SK-N-SH (cell line): Measurements from ENCODE around the gene TM4SF4. TPM values are rescaled to one million over a fixed set of nuclear protein-coding genes. Genes with fewer than 3 reads are reported as not detected.
A peak's percentile ranks its signal among the peaks of the same experiment; 100 is the strongest.

Source experiments
- CTCF ChIA-PET: fragments of 300-600, 350-600 bp; formaldehyde crosslinking; extraction: SDS; loops from one replicate; lab custom pipeline; 2021; lab: Yijun Ruan, JAX
- POLR2A ChIA-PET: fragments of 350-600 bp; sonication (Branson Sonifier 250); formaldehyde crosslinking; extraction: SDS; loops from one replicate; lab custom pipeline; 2020; ENCODE audit warnings: antibody characterized with exemption, inconsistent platforms; lab: Yijun Ruan, JAX
- DNase-seq: peaks from one replicate; pipeline ENCODE4 v3.0.0; 2012
- H2AFZ ChIP-seq: fragments of 200-600 bp; sonication (generic); 2 replicates; pipeline ENCODE4 v1.8.1; 2016; ENCODE audit warnings: antibody characterized with exemption, mild to moderate bottlenecking, low read depth
- H3F3A ChIP-seq: fragments of 200-600 bp; sonication (generic); replicated peaks from 2 replicates; pipeline ENCODE3; 2016; ENCODE audit warnings: antibody characterized with exemption, mild to moderate bottlenecking; ENCODE audit not compliant: insufficient read depth
- H3K27ac ChIP-seq, 2 experiments: fragments of 200-500 bp in 1 of 2; fragments of 200-600 bp in 1 of 2; sonication (Bioruptor generic) in 1 of 2; sonication (generic), shearing (Covaris generic) in 1 of 2; 2 replicates each; pipeline versions ENCODE4 v1.5.1 to v1.6.1; 2014 to 2016; ENCODE audit warnings: low read depth in 2 of 2, inconsistent platforms in 1 of 2, low read length in 1 of 2, mild to moderate bottlenecking in 1 of 2, mixed read lengths in 1 of 2
- H3K27me3 ChIP-seq: fragments of 200-600 bp; sonication (generic), shearing (Covaris generic); 2 replicates; pipeline ENCODE4 v1.6.1; 2016; ENCODE audit warnings: mixed run types; ENCODE audit not compliant: insufficient read depth
- H3K36me3 ChIP-seq, 2 experiments: fragments of 200-500 bp in 1 of 2; fragments of 200-600 bp in 1 of 2; sonication (Bioruptor generic) in 1 of 2; sonication (generic) in 1 of 2; replicated peaks in 1 of 2; 2 replicates each; pipeline versions ENCODE3 to v1.5.1; 2014 to 2016; ENCODE audit warnings: low read length in 1 of 2, mild to moderate bottlenecking in 1 of 2; ENCODE audit not compliant: insufficient read depth in 2 of 2, control insufficient read depth in 1 of 2
- H3K4me1 ChIP-seq, 2 experiments: fragments of 200-500 bp in 1 of 2; fragments of 200-600 bp in 1 of 2; sonication (Bioruptor generic) in 1 of 2; sonication (generic), shearing (Covaris generic) in 1 of 2; 2 replicates each; pipeline versions ENCODE4 v1.5.1 to v1.6.1; 2014 to 2016; ENCODE audit warnings: low read depth in 1 of 2, low read length in 1 of 2, mixed run types in 1 of 2; ENCODE audit not compliant: insufficient read depth in 2 of 2, control insufficient read depth in 1 of 2
- H3K4me2 ChIP-seq: fragments of 200-600 bp; sonication (generic), shearing (Covaris generic); 2 replicates; pipeline ENCODE4 v1.6.1; 2017; ENCODE audit warnings: mixed run types
- H3K4me3 ChIP-seq, 2 experiments: fragments of 200-500 bp in 1 of 2; fragments of 200-600 bp in 1 of 2; sonication (Bioruptor generic) in 1 of 2; sonication (generic), shearing (Covaris generic) in 1 of 2; 2 replicates each; pipeline versions ENCODE4 v1.5.1 to v1.8.1; 2014 to 2016; ENCODE audit warnings: low read depth in 2 of 2, inconsistent platforms in 1 of 2, low read length in 1 of 2, mild to moderate bottlenecking in 1 of 2, mixed read lengths in 1 of 2, moderate library complexity in 1 of 2
- H3K79me2 ChIP-seq: fragments of 200-600 bp; sonication (generic); 2 replicates; pipeline ENCODE4 v1.8.1; 2017; ENCODE audit warnings: mild to moderate bottlenecking; ENCODE audit not compliant: insufficient read depth
- H3K9ac ChIP-seq: fragments of 200-600 bp; sonication (generic); 2 replicates; pipeline ENCODE4 v1.6.1; 2017; ENCODE audit warnings: mixed run types
- H3K9me2 ChIP-seq: fragments of 200-600 bp; sonication (generic); 2 replicates; pipeline ENCODE4 v1.6.1; 2017; ENCODE audit warnings: mixed run types
- H3K9me3 ChIP-seq: fragments of 200-600 bp; sonication (generic); 2 replicates; pipeline ENCODE4 v1.6.1; 2017; ENCODE audit warnings: mixed run types, mild to moderate bottlenecking, moderate library complexity
- H4K20me1 ChIP-seq: fragments of 200-600 bp; sonication (generic); 2 replicates; pipeline ENCODE4 v1.6.1; 2017; ENCODE audit warnings: mild to moderate bottlenecking, mixed run types; ENCODE audit not compliant: insufficient read depth
- CHD2 ChIP-seq: fragments of 150-350 bp; IDR thresholded peaks from 2 replicates; pipeline ENCODE4 v1.6.1; 2018; ENCODE audit warnings: low read length; ENCODE audit not compliant: partially characterized antibody
- EZH2phosphoT487 ChIP-seq: fragments of 200-600 bp; sonication (generic); IDR thresholded peaks from 2 replicates; pipeline ENCODE4 v1.6.1; 2017; ENCODE audit warnings: low read depth, mixed run types, mild to moderate bottlenecking, antibody characterized with exemption, moderate library complexity, borderline replicate concordance
- GATA2 ChIP-seq: sonication (generic); formaldehyde crosslinking; IDR thresholded peaks from 2 replicates; pipeline ENCODE4 v1.5.0; 2020; ENCODE audit warnings: mild to moderate bottlenecking, missing genetic modification reagents
- NFIC ChIP-seq: IDR thresholded peaks from 2 replicates; pipeline ENCODE4 v1.4.0; 2012; ENCODE audit warnings: borderline replicate concordance
- WGBS: methylation state at CpG from one replicate; pipeline ENCODE4 v1.1.6; 2017; ENCODE audit warnings: low lambda C conversion rate; 5-methylcytosine and 5-hydroxymethylcytosine counted together
- polyA plus RNA-seq, 3 experiments: library from polyadenylated mRNA; depleted of rRNA; stranded (reverse); fragments of >200 nt; gene quantifications; 2 replicates each; pipeline ENCODE4 v1.2.3, GENCODE V29; 2012
- TF ChIP-seq, protein P1 (sequence below): fragments of 200-600 bp; sonication (generic); IDR thresholded peaks from 2 replicates; pipeline ENCODE4 v1.6.1; 2017; ENCODE audit warnings: antibody characterized with exemption, mild to moderate bottlenecking, moderate library complexity
- TF ChIP-seq, protein P2 (sequence below): IDR thresholded peaks from 2 replicates; pipeline ENCODE4 v1.4.0; 2012; ENCODE audit warnings: low read depth
- TF ChIP-seq, protein P3 (sequence below): IDR thresholded peaks from 2 replicates; pipeline ENCODE4 v1.4.0; 2012; ENCODE audit warnings: low read depth, borderline replicate concordance

TM4SF4 gene
- polyA plus RNA-seq, 1 of the 3 experiments (the other 2 are of a cell fraction) = 0.08 TPM

GRCh38 chr3:149480326-149481017 is 6.0 kb downstream of the TM4SF4 start (continued):
- TF ChIP-seq, protein P1, sequence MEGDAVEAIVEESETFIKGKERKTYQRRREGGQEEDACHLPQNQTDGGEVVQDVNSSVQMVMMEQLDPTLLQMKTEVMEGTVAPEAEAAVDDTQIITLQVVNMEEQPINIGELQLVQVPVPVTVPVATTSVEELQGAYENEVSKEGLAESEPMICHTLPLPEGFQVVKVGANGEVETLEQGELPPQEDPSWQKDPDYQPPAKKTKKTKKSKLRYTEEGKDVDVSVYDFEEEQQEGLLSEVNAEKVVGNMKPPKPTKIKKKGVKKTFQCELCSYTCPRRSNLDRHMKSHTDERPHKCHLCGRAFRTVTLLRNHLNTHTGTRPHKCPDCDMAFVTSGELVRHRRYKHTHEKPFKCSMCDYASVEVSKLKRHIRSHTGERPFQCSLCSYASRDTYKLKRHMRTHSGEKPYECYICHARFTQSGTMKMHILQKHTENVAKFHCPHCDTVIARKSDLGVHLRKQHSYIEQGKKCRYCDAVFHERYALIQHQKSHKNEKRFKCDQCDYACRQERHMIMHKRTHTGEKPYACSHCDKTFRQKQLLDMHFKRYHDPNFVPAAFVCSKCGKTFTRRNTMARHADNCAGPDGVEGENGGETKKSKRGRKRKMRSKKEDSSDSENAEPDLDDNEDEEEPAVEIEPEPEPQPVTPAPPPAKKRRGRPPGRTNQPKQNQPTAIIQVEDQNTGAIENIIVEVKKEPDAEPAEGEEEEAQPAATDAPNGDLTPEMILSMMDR = peak; percentile 93
- TF ChIP-seq, protein P2, sequence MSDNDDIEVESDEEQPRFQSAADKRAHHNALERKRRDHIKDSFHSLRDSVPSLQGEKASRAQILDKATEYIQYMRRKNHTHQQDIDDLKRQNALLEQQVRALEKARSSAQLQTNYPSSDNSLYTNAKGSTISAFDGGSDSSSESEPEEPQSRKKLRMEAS = no peak

- POLR2A ChIA-PET = interaction anchor here (0.5 kb wide), 1 partner anchor 16 kb away, joined by 3 read pairs; no protein-coding TSS in a partner anchor
- Histone ChIP-seq H3F3A (no peaks in the 10 kb centered on the region), H3K36me3 (no peaks in the 10 kb centered on the region), H3K4me2 (no peak overlapping the region), H3K4me3 (no peak overlapping the region), H3K9me2 (no peaks in the 10 kb centered on the region), H3K4me1 (peaks cover 0 to 10% of the 10 kb centered on the region in 2 experiments; a peak in 1 of 4 replicates), H3K27me3 (no peaks in the 10 kb centered on the region), H4K20me1 (no peaks in the 10 kb centered on the region), H3K79me2 (no peaks in the 10 kb centered on the region), H3K27ac (no peak overlapping the region), H3K9ac (no peak overlapping the region), H2AFZ (no peak overlapping the region), H3K9me3 (no peaks in the 10 kb centered on the region)
- WGBS = 100% methylated on average over 3 of the region's 3 CpGs
- TF ChIP-seq, protein P3, sequence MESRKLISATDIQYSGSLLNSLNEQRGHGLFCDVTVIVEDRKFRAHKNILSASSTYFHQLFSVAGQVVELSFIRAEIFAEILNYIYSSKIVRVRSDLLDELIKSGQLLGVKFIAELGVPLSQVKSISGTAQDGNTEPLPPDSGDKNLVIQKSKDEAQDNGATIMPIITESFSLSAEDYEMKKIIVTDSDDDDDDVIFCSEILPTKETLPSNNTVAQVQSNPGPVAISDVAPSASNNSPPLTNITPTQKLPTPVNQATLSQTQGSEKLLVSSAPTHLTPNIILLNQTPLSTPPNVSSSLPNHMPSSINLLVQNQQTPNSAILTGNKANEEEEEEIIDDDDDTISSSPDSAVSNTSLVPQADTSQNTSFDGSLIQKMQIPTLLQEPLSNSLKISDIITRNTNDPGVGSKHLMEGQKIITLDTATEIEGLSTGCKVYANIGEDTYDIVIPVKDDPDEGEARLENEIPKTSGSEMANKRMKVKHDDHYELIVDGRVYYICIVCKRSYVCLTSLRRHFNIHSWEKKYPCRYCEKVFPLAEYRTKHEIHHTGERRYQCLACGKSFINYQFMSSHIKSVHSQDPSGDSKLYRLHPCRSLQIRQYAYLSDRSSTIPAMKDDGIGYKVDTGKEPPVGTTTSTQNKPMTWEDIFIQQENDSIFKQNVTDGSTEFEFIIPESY = no peak
- TF ChIP-seq GATA2 (no peak), EZH2phosphoT487 (no peak), CHD2 (no peak), NFIC (no peak)
- TF ChIP-seq, protein P1 = no peak
- DNase-seq = no peak
- CTCF ChIA-PET = interaction anchor here (0.6 to 2.8 kb wide), 33 partner anchors 8 to 525 kb away, joined by 3 to 24 read pairs (median 5); no protein-coding TSS in a partner anchor
Observed at GRCh38 chr3:149481056-149481455, 6.6 kb downstream of the TM4SF4 start.
